Dermis microvascular lymphatic vessel endothelial cell (primary cell): ENCODE measurements around the gene ARFRP1. TPM values are rescaled to one million over a fixed set of nuclear protein-coding genes. Genes with fewer than 3 reads are reported as not detected.

Source experiments
- DNase-seq, 2 donors: peaks; one replicate each; pipeline versions ENCODE4 v3.0.0 to v3.0.0-alpha.2; 2010; ENCODE audit warnings: low read depth in 2 of 2
- total RNA-seq: library from RNA; depleted of rRNA; stranded (reverse); fragments of >200 nt; gene quantifications from 2 replicates; pipeline ENCODE4 v1.2.1, GENCODE V29; 2014

The ARFRP1 gene
- total RNA-seq, 1 donor from 2014 or later: 22.5 TPM

DNA sequence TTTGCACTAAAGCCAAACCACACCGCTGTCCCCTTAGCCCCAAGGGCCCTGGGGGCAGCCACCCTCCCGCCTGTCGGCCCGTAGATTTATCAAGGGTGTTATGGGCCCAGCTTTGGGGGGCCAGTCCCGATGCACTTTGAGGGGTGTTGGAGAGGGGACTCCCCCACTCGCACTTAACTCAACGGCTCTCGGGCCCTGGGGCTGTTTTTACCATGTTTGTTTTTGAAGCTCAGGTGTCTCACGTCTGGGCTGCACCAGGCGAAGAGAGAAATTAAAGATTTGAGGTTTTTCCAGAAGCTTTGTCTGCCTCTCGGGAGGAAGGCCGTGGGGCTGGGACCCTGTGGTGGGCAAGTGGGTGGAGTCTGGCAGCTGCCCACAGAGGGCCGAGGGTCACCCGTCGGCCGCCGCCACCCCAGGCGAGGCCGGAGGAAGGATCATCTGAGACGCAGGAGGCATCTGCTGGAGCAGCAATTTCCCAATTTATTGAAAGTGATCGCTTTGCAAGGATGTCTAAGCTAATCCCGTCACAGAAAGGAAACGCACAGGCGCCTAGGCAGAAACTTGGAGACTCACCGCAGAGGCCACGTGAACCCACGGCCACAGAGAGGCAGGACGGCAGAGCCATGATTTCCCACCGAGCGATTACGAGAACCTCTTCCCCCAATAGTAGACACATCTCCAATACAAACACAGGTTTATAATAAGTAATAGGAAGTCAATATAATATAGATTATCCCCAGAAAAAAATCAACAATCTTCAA lies 35.6 kb upstream of the ARFRP1 start:
- DNase-seq: no peak

DNA sequence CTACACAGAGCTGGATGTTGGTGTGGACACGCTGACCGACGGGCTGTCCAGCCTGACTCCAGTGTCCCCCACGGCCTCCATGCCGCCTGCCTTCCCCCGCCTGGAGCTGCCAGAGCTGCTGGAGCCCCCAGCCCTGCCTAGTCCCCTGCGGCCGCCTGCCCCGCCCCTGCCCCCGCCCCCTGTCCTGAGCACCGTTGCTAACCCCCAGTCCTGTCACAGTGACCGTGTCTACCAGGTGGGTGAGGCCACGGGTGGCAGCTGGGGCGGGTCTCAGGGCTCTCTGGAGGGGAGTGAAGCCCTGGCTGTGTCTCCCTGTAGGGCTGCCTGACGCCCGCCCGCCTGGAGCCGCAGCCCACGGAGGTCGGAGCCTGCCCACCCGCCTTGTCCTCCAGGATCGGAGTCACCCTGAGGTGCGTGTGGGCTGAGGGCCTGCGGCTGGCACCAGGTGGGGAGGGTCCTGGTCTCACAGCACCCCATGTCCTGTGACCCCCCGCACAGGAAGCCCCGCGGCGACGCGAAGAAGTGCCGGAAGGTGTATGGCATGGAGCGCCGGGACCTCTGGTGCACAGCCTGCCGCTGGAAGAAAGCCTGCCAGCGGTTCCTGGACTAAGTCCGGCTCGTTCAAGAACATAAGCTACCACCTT lies 34.7 kb upstream of the ARFRP1 start:
- no peak for DNase-seq

DNA sequence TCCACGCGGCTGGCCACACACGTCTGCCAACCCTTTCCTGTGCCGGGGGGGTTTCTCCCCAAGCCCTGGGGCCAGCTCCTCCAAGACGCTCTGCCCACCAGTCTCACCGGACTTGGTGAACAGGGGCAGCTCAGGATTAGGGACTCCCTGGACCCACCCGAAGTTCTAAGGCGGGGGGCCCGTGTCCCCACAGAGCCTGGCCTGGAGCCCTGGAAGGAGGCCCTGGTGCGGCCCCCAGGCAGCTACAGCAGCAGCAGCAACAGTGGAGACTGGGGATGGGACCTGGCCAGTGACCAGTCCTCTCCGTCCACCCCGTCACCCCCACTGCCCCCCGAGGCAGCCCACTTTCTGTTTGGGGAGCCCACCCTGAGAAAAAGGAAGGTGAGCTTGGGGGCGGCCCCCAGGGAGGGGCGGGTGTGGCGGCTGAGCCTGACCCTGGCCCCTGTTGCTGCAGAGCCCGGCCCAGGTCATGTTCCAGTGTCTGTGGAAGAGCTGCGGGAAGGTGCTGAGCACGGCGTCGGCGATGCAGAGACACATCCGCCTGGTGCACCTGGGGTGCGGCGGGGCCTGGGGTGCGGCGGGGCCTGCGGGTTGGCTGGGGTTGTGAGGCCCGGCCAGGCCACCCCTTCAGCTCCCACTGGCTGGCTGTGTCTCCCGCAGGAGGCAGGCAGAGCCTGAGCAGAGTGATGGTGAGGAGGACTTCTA lies 34.1 kb upstream of the ARFRP1 start:
- DNase-seq: no peak

DNA sequence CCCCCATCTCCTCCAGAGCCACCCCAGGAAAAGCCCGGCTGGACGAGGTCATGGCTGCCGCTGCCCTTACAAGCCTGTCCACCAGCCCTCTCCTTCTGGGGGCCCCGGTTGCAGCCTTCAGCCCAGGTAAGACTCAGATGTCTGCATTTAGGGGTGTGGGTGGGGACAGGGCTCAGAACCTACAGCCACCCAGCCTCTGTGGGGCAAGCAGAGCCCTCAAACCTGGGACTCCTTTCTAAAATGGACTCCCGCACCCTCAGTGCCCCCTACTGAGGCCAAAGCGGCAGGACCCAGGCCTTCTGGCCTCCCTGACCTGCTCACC lies 33.5 kb upstream of the ARFRP1 start:
- DNase-seq: no peak

DNA sequence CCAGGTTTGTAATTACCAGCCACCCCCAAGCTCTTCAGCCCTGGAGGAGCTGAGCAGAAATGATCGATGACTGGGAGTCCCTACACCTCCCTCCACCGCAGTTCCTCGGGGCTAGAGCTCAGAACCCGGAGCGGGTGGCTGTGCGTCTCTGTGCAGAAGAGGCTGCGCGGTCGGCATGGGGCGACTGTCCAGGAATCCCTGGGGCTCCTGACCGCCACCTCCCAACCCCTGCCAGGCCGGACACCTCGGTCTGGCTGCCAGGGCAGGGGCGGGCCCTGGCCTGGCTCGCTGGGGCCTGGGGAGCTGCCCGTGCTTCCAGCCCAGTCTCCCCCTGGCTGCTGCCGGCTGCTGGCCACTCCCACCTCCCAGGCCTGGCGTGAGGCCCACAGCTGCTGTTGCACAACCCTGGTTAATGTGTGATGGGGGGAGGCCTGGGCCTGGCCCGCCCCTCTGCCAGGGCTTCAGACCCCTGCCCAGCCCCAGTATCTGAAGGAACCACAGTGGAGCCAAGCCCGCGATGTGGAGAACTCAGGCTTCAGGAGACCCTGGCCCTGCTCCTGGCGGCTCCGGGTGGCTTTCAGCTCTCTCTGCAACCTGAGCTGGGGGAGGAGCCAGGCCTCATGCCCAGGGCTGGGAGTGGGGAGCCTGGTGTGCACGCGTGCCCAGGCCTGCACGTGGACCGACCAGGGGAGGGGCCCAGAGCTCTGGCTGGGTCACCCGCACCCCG lies 33.0 kb upstream of the ARFRP1 start:
- peak; percentile 68 to 83 for DNase-seq

DNA sequence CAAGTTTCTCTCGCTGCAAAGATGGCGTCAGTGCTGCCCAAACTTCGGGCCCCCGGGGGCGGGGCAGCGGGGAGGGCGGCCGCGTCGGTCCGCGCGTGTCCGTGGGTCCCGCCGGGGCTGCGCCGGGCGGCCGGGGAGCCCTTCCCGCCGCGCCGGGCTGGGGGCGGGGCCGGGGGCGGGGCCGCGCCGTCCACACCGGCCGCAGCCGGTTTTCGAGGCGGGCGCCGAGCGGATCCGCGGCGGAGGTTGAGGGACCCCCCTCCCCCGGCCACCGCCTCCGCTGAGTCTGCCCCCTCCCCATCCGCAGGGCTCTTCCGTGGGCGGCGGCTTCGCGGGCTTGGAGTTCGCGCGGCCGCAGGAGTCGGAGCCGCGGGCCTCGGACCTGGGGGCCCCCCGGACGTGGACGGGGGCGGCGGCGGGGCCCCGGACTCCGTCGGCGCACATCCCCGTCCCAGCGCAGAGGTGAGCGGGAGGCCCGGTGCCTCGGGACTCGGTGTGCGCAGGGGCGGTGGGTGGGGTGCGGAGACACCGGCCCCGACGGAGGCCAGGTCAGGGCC lies 32.4 kb upstream of the ARFRP1 start:
- DNase-seq: peak in 1 of 2 donors; percentile 37

DNA sequence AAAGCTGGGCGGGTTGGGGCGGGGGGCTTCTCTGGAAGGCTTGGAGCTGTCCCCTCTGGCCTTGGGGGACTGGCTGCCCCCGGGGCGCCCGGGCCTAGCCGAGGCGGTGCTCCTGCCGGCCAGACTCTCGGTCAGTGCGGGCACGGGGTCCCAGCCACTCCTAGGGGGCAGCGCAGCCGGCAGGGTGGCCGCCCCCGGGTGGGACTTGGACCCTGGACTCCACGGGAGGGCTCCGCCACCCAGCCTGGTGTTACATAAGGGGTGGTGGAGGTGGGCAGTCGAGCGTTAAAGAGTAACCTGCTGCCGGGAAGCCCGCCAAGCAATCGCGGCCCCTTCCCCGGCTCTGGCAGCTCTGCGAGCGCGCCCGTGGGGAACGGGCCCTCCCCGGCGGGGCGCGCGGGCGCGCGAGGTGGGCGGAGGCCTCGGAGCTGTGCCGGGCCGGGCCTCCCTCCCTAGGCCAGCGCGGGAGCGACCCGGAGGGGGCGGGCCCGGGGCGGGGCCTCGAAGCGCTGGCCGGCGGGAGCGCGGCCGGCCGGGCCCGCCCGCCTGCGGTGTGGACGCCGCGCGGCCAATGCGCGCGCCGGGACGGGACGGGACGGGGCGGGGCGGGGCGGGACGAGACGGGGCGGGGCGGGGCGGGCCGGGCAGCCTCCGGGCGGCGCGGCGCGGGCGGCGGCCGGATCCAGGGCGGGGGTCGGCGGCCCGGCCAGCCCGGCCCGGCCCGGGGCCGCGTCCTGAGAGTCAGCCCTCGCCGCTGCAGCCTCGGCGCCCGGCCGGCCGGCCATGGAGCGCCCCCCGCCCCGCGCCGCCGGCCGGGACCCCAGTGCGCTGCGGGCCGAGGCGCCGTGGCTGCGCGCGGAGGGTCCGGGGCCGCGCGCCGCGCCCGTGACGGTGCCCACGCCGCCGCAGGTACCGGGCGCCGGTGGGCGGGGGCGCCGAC lies 31.6 kb upstream of the ARFRP1 start, which contains the start of gene SLC2A4RG:
Gene SLC2A4RG, plus strand, starts transcription at position 647 of the 940 bp plus-strand sequence. Its CDS starts 137 bp downstream, at position 784.
- DNase-seq: peak; percentile 21 to 77

DNA sequence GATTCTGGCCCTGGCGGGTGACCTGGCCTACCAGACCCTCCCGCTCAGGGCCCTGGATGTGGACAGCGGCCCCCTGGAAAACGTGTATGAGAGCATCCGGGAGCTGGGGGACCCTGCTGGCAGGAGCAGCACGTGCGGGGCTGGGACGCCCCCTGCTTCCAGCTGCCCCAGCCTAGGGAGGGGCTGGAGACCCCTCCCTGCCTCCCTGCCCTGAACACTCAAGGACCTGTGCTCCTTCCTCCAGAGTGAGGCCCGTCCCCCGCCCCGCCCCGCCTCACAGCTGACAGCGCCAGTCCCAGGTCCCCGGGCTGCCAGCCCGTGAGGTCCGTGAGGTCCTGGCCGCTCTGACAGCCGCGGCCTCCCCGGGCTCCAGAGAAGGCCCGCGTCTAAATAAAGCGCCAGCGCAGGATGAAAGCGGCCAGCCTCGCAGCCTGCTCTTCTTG lies 30.9 kb upstream of the ARFRP1 start:
- DNase-seq: peak in 1 of 2 donors; percentile 30

DNA sequence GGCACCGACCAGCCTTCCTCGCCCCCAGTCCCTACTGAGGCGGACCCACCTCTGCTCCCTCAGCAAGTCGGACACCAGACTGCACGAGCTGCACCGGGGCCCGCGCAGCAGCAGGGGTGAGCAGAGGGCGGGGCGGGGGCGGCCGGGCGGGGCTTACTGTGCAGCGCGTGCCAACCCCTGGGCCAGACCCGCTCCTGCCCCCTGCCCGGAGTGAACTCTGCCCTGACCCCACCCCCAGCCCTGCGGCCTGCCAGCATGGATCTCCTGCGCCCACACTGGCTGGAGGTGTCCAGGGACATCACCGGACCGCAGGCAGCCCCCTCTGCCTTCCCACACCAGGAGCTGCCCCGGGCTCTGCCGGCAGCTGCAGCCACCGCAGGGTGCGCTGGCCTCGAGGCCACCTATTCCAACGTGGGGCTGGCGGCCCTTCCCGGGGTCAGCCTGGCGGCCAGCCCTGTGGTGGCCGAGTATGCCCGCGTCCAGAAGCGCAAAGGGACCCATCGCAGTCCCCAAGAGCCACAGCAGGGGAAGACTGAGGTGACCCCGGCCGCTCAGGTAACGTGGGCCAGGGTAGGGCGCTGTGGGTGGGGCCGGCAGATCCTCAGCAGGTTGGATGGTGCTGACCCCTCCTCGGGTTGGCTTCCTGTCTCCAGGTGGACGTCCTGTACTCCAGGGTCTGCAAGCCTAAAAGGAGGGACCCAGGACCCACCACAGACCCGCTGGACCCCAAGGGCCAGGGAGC lies 30.3 kb upstream of the ARFRP1 start:
- no peak for DNase-seq

DNA sequence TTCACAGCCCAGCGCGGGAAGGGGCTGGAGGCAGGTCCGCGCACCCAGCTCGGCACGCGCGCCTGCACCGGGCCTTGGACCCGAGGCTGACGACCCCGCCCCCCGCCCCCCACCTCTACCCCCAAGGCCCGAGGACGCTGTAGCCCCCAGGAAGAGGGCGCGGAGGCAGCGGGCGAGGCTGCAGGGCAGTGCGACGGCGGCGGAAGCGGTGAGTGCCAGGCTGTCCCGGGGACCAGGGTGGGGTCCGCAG lies 29.8 kb upstream of the ARFRP1 start:
- no peak for DNase-seq

DNA sequence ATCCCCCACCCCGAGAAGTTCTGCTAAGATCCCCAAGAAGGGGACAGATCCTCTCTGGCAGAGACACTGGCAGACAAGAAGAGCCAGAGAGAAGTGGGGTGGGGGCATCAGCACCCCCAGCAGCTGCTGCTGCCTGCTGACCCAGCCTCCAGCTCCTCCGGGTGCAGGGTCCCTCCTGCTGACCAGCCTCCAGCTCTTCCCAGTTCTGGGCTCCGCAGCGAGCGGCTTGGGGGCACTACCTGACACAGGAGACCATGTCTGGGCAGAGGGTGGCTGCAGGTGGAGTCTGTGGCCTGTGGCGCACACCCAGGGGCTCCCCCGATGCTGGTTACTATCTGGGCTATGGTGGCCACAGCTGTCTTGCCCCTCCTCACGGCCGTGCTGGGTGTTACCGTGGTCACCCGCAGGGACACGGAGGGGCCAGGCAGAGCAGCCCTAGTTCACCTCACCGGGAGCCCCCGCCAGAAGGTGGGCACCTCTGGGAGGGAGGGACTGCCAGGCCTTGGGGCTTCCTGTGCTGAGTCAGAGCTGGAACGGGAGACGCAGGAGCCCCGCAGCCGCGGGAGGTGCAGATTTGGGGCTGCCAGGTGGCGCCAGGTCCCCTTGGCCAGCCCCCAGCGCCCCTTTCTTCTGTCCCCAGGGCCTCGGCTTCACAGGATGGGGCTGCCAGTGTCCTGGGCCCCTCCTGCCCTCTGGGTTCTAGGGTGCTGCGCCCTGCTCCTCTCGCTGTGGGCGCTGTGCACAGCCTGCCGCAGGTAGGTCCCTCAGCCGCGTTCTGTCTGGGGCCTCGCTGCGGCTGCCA lies 29.3 kb upstream of the ARFRP1 start:
- DNase-seq: no peak

DNA sequence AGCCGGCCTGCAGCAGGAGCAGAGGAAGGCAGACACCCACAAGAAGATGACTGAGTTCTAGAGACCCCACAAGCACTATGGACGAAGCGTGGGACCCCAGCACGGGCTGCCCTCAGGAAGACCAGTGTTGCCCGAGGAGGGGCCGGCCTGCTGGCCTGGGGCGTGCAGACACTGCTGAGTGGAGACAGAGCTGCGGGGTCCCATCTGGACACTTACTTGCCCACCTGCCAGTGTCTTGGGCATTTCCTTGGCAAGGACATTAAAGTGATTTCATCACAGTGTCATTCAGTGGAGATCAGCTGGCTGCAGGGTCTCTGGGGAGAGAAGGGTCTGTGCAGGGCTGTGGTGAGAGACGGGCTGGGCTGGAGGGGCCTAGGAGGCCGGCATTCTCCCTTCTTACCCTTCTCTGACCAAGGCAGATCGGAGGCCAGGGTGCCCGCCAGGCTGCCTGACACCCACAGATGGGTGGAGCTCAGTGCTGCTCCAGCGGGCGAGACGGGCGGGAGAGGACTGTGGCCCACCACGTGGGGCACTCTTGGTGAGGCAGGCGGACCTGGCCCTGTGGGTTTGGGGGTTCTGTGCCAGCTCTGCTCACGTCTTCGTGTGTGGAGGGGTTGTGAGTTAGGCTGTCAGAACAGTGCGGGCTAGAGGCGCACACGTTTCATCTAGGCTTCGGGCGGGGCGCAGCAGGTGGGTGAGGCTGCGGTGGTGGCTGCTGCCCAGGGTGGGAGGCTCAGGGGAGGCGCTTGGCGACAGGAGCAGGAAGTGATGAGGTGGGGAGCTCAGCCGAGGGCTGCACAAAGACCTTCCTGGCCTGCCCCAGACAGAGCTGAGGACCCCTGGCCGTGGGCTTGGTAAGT lies 28.3 kb upstream of the ARFRP1 start, which contains the start of gene LIME1:
Gene LIME1, plus strand, starts transcription at position 806 of the 860 bp plus-strand sequence. CDS start 886 bp downstream, outside the sequence.
- no peak for DNase-seq

DNA sequence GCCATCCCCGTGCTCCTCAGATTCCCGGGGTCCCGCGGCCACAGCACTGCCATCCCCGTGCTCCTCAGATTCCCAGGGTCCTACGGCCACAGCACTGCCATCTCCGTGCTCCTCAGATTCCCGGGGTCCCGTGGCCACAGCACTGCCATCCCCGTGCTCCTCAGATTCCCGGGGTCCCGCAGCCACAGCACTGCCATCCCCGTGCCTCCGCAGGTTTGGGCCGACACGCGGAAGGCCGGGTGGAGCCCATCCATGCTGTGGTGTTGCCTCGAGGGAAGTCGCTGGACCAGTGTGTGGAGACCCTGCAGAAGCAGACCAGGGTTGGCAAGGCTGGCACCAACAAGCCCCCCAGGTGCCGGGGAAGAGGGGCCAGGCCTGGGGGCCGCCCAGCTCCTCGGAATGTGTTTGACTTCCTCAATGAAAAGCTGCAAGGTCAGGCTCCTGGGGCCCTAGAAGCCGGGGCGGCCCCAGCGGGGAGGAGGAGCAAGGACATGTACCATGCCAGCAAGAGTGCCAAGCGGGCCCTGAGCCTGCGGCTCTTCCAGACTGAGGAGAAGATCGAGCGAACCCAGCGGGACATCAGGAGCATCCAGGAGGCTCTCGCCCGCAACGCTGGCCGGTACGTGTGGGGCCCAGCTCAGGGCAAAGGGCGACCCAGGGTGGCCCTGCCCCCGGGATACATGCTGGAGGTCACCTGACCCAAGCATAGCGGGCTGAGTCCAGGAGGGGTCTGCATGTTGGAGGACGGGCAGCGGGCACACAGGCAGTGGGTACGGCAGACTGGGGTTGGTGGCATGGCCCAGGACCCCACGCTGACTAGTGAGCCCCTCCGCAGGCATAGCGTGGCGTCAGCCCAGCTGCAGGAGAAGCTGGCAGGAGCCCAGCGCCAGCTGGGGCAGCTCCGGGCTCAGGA lies 27.4 kb upstream of the ARFRP1 start:
- DNase-seq: no peak

DNA sequence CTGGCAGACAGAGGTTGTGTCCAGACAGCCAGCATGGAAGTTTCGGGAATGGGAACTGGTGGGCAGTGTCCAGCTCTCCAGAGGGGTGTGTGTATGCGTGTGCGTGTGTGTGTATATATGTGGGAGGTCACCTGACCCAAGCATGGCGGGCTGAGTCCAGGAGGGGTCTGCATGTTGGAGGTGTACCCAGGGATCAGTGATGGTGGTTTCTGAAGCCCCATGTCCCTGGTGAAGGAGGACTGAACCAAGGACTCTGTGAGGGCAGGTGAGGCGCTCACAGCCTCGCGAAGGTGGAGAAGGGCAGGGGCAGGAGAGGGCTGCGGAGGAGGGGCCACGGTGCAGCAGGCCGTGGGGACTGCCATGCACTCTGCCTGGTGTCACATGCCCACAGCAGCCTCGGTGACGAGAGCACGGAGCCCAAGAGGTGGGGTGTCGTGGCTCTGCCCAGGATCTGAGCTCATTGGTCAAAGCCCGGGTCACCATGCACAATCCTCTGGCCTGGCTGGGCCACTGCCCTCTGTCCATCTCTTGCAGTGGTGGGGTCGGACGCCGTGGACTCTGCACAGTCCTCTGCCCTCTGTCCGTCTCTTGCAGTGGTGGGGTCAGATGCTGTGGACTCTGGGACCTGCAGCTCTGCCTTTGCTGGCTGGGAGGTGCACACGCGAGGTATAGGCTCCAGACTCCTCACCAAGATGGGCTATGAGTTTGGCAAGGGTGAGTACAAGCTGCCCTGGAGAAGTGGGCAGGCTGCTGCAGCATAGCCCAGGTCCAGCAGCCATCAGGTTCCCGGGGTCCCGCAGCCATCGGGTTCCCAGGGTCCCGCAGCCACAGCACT lies 26.6 kb upstream of the ARFRP1 start:
- no peak for DNase-seq

DNA sequence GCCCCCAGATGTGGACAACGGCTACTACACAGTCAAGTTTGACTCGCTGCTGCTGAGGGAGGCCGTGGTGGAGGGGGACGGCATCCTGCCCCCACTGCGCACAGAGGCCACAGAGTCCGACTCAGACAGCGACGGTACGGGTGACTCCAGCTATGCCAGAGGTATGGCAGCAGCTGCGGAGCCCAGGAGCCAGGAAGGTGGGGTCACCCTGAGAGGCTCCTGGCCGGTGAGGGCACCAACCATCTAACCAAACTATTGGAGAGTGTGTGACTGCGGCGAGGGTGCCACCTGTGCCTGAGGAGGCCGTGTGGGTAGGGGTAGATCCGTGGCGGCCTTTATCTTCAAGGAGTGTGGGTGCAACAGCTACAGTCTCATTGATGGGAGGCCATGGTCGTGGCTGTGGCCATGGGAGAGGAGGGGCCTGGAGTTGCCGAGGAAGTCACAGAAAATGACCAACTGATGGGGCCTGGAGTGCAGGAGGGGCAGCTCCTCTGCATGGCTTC lies 25.9 kb upstream of the ARFRP1 start:
- DNase-seq: no peak

DNA sequence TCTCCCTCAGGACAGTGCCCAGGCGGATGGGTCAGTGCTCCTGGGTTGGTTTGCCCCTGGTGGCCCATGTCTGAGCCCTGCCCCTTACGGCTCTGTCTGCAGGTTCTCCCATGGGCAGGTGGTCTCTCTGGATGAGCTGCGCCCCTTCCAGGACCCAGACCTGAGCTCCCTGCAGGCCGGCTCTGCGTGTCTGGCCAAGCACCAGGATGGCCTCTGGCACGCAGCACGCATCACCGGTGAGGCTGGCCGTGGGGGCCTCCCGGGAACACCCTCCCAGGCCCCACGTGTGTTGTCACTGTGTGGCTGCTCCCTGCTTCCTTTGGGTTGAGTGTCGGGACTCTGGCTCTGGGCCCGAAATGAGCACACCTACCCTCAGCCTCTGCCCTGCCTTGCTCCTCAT lies 25.3 kb upstream of the ARFRP1 start:
- DNase-seq: no peak
